ENCODE measurements around the gene LILRA5.
A peak's percentile ranks its signal among the peaks of the same experiment; 100 is the strongest.
"Not testable (repeated sequence)": the region's sequence is repeated elsewhere in the genome, so short reads cannot be mapped to it uniquely, and the experiment has no call there.

The LILRA5 gene

DNA sequence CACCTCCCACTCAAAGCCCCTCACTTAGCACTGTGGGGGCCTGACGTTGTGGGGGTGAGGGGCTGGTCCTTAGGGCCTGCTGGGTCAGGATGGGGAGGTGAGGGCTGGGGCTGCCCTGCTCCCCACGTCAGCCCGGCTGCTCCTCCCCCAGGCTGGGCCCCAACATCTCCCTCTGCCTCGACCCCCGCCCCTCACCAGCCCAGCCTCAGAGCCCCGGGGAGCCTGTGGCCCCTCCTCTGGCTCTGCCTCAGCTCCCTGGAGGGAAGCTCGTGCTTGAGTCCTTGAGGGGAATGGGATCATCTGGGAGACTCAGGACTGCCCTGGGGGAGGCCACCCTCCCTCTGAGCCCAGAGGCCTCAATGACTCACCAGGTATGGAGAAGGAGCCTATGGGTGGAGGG lies 19.2 kb upstream of the LILRA5 start:
- no peak for DNase-seq (ENCODE audit: insufficient read length, low spot score)
- TF ChIP-seq, protein P1, sequence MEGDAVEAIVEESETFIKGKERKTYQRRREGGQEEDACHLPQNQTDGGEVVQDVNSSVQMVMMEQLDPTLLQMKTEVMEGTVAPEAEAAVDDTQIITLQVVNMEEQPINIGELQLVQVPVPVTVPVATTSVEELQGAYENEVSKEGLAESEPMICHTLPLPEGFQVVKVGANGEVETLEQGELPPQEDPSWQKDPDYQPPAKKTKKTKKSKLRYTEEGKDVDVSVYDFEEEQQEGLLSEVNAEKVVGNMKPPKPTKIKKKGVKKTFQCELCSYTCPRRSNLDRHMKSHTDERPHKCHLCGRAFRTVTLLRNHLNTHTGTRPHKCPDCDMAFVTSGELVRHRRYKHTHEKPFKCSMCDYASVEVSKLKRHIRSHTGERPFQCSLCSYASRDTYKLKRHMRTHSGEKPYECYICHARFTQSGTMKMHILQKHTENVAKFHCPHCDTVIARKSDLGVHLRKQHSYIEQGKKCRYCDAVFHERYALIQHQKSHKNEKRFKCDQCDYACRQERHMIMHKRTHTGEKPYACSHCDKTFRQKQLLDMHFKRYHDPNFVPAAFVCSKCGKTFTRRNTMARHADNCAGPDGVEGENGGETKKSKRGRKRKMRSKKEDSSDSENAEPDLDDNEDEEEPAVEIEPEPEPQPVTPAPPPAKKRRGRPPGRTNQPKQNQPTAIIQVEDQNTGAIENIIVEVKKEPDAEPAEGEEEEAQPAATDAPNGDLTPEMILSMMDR (IDR thresholded peaks at IDR 0.05; ENCODE audit: insufficient read depth, missing control alignments) = no peak
- no peak for FAIRE-seq

DNA sequence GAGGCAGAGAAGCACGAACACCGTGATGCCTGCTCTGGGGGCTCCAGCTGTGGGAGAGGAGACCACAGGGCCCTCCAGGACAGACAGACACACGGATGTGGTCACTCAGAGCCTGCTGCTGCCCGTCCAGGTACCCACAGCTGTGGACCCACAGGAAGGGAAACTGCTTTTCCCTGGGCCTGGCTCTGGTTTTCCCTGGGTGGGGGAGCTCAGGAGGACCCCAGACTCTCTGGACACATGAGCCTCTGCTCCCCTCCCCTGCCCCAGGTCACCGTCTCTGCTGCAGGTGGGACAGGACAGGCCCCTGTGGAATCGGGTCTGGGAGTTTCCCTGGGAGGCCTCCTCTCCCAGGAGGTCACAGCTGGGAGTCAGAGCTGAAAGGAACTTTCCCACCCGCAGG lies 18.7 kb upstream of the LILRA5 start:
- TF ChIP-seq, protein P1 (IDR thresholded peaks at IDR 0.05; ENCODE audit: insufficient read depth, missing control alignments) = no peak
- DNase-seq (ENCODE audit: insufficient read length, low spot score) (no peak), FAIRE-seq (no peak)

DNA sequence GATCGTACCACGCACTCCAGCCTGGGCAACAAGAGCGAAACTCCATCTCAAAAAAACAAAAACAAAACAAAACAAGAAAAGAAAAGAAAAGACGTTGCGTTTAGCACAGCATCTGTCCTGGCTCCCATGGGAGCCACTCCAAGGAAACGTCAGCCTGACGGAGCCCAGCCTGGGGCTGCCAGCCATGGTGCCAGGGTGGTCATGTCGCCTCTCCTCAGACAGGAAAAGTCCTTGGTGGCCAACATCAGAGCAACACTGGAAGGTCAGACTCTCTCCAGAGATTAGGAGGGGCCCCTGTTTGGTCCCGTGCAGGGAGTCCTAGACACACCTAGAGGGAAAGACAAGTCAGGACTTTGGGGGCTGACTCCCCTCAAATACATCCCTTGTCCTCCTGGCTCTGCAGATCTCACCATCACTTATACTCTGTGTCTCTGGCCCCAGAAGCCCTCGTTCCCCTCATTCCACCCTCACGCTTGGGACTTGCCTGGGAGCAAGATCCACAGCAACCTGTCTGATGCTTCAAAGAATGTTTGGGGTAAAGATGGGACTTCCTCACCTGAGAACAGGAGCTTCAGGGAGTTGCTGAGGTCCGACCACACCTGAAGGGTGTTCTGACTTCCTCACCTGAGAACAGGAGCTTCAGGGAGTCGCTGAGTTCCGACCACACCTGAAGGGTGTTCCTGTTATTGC lies 16.7 kb upstream of the LILRA5 start:
- TF ChIP-seq, protein P1 (IDR thresholded peaks at IDR 0.05; ENCODE audit: insufficient read depth, missing control alignments) = no peak
- DNase-seq (ENCODE audit: insufficient read length, low spot score) (no peak), FAIRE-seq (no peak)

DNA sequence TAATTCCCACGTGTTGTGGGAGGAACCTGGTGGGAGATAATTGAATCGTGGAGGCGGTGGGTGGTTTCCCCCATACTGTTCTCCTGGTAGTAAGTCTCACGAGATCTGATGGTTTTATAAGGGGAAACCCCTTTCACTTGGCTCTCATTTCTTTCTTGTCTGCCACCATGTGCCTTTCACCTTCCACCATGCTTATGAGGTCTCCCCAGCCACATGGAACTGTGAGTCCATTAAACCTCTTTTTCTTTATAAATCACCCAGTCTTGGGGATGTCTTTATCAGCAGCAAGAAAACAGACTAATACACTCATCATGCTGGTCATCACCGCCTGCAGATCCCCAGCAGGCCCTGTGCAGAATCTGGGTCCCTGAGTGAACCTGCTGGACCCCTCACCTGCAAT lies 15.8 kb upstream of the LILRA5 start:
- DNase-seq (ENCODE audit: insufficient read length, low spot score); FAIRE-seq: not testable (repeated sequence)

DNA sequence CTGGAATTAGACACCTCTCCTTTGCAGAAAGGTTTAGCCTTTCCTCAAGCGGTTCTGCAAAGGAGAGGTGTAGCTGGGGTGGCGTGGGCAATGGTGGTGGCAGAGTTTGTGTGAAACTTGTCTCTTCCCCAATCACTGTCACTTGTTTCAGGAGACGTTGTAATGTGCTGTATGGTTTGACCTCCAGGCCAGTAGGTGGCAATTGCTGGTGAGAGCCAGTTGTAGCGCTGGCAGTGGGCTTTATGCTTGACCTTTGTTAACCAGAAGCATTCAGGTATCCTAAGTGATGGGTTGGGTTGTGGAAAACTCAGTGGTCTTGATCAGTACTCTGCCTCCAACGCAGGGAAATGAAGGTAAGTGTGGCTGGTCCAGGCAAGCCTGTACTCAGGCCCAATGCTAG lies 12.7 kb upstream of the LILRA5 start:
- TF ChIP-seq, protein P1 (IDR thresholded peaks at IDR 0.05; ENCODE audit: insufficient read depth, missing control alignments) = no peak
- DNase-seq (ENCODE audit: insufficient read length, low spot score) = no peak
- FAIRE-seq = no peak

DNA sequence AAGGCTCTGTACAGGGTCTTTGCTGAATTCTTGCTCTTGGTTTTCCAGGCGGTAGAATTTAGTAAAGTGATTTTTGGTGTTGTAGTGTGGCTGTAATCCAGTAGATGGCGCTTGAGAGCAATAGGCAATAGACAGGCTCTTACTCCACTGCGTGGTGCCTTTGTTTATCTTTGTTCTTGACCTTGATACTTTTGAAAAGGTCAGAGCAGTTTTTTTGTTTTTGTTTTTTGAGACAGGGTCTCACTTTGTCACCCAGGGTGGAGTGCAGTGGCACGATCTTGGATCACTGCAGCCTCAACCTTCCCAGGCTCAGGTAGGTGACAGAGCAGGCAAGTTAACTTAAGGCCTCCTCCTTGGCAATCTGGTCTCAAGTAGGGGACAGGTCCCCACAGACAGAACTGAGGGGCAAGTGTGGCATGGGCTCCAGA lies 12.2 kb upstream of the LILRA5 start:
- no peak for FAIRE-seq

DNA sequence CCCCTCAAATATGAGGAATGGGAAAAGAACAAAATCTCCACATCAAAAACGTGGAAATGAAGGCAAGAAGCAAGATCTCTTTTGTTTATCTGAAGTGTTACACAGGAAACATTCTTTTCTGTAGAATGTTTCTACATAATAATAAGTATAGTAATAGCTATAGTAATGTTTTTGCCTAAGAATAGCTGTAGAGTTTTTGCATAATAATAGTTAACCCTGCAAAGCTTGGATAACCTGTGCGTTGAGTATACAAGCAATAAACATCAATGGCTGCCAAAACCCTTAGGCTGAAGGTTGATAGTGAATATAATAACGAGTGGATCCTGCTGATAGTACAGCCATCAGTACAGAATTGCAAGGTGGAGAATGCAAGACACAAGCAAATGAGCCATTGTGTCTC lies 11.1 kb upstream of the LILRA5 start:
- TF ChIP-seq, protein P1 (IDR thresholded peaks at IDR 0.05; ENCODE audit: insufficient read depth, missing control alignments) = no peak
- FAIRE-seq = no peak

More for the DNA sequence above, 12.2 kb upstream of the LILRA5 start:
- TF ChIP-seq, protein P1 (IDR thresholded peaks at IDR 0.05; ENCODE audit: insufficient read depth, missing control alignments) = peak; percentile 71
- no peak for DNase-seq (ENCODE audit: insufficient read length, low spot score)

DNA sequence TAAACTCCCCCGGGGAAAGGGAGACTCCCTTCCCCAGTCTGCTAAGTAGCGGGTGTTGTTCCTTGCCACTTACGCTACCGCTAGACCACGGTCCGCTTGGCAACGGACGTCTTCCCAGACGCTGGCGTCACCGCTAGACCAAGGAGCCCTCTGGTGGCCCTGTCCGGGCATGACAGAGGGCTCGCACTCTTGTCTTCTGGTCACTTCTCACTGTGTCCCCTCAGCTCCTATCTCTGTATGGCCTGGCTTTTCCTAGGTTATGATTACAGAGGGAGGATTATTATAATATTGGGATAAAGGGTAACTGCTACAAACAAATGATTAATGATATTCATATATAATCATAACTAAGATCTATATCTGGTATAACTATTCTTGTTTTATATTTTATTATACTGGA lies 10.0 kb upstream of the LILRA5 start:
- not testable (repeated sequence) for DNase-seq (ENCODE audit: insufficient read length, low spot score); FAIRE-seq

More for the DNA sequence above, 11.1 kb upstream of the LILRA5 start:
- no peak for DNase-seq (ENCODE audit: insufficient read length, low spot score)

DNA sequence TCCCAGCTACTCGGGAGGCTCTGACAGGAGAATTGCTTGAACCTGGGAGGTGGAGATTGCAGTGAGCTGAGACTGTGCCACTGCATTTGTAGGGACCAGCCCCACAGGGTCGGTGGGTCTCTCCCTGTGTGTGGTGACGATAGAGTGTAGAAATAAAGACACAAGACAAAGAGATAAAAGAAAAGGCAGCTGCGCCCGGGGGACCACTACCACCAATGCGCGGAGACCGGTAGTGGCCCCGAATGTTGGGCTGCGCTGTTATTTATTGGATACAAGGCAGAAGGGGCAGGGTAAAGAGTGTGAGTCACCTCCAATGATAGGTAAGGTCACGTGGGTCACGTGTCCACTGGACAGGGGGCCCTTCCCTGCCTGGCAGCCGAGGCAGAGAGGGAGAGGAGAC lies 9.3 kb upstream of the LILRA5 start:
- DNase-seq (ENCODE audit: insufficient read length, low spot score); FAIRE-seq: not testable (repeated sequence)
